DMS114 treated with DMSO at 0.1 percent for 48 hours (cell line): ENCODE results near the gene MSI2.

Source experiments
- DNase-seq: peaks from one replicate; lab custom pipeline; 2025; ENCODE audit not compliant: unreplicated experiment; lab: John Stamatoyannopoulos, UW

The MSI2 gene

DNA sequence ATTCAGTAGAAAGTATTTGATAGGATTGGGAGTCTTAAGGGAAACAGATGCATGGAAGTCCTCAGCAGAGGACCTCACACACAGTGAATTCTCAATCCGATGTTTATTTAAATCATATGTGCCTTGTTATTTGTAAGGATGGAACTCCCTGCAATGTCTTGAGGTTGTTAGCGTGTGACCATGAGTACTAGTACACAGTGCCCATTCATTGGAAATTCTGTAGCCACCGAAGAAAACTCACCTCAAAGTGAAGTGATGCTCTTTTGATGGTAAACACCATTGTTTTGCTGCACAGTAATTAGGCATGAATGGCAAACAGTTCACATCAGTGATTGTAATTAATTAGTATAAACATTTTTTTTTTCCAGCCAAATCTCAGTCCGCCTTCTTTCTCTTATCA, 173.6 kb downstream of the MSI2 start:
- no peak for DNase-seq

DNA sequence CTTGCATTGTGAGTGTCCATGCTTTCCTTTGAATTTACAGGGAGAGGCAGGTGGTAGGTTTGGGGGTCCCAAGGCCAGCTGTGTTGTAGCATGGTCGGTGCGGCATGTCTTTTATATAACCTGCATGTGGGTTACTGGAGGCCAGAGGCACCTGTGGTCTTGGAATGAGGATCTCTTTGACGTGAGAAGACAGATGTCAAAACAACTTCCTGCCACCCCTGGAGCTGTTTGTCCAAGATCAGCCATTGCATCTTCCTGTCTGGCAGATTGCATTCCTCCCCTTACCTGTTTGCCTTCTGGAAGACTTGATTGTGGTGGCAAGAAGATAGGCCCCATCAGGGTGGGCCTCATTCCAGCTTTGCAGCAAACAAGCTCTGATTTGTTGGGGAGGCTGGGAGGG, 175.1 kb downstream of the MSI2 start:
- DNase-seq: no peak

DNA sequence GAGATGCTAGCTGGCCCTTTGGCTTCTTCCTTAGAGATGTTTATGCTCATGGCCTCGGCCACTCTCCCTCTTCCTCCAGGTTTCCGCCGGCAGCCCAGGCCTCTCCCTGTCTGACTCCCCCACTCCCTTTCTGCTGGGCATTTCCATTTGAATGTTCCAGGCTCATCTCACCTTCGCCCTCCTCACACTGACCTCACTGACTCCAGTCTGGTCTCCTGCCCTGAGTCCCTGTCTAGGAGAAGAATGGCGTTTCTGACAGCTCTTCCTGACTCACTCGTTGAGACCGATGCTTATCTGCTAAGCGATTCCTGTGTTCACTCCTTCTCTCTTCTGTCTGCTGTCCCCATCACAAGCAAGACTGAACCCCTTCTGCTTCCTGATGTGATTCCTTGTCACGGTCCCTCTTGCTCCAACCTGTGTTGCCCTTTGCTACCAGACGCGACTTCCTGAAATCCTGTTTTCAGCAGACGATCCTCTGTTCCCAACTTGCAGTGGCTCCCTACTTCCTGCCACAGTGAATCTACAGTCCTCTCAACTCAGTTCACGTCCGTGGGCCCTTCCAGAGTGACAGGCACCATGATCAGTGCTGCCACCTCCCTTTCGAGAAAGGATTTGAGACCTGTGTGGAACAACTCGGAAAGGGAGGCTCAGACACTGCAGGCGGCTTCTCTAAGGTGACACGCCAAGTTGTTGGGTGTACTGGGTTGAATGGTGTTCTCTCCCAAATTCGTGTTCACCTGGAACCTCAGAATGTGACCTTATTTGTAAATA, 176.4 kb downstream of the MSI2 start:
- no peak for DNase-seq

DNA sequence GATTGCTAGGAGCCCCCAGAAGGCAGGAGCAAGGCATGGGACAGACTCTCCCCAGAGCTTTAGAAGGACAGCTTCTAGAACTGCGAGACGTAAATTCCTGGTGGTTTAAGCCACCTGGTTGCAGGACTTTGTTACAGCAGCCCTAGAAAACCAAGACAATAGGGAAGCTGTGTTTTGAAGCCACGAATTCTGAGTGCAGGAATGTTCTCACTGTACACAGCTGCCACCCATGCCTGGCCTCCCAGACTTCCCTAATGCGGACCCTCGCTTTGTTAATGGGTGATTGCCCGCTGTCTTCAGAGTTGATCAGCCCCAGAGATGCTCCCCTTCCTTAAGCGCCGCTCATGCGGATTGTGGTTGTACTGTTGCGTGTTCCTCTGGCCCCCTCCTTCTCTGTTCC, 177.1 kb downstream of the MSI2 start:
- DNase-seq: no peak

DNA sequence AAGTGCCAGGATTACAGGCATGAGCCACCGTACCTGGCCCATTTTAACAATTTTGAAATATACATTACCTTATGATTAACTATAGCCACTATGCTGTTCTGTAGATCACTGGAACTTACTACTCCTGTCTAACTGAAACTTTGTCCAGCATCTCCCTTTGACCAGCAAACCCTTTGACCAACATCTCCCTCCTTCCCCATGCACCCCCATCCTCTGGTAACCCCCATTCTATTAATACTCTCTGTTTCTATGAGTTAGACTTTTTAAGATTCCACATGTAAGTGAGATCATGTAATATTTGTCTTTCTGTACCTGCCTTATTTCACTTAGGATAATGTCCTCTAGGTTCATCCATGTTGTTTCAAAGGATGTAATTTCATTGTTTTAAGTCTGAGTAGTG, 178.0 kb downstream of the MSI2 start:
- DNase-seq: no peak

DNA sequence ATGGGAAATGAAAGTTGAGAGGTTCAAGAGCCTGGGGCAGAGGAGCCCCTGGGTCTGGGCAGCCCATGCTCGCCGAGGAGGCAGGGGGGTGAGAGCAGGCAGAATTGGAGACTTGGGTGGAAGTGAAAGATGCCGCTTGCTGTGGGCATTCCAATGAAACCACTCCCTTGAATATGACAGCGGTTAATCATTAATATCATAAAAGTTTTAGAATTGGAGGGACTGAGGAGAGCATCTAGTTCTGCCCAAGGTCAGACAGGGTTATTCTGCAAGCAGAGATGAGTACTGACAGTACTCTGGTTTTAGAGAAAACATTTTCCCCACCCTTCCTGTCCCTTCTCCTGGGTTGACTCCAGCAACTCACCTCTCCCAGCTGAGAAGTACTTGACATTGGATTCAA, 180.2 kb downstream of the MSI2 start:
- DNase-seq: no peak

DNA sequence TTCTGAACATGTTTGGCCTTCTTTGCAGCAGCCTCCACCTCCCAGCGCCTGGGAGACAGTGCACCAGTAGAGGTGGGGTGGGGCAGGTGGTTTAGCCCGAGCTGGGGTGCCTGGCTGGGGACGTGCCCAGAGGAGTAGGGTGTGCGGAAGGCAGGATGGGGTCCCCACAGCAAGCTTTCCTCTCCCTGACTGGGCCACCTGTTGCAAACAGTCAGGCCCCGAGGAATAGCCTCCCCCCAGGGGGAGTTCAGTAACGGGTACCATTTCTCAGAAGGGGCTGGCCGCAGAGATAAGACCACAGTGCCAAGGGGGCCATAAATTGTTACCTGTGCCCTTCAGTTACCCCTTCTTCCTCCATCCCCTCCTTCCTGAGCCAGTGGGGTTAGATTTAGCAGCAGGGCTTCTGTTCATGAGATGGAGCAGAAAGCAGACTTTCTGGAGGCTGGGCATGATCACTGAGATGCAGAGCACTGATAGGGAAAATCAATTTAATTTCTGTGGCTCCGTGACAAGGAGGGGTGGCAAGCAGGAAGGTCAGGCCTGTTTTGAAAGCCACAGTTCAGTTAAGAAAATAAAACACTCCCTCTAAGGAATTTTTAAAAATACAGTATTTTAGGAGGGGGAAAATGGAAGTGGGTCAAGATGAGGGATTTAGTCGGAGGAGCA, 181.9 kb downstream of the MSI2 start:
- DNase-seq: no peak

DNA sequence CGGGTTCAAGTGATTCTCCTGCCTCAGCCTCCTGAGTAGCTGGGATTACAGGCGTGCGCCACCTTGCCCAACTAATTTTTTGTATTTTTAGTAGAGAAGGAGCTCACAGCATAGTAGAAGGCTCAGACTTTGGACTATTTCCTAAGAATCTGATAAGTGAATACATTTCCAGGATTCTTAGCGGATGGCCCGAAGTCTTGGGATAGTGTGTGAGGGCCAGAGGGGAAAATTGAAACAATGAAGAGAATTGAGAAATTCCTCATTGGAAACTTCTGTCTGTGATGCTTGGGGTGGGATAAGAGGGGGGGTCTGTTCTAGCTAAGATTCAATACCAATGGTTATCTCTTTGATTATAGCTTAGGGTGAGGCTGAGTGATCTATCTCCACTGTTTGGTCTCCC, 183.3 kb downstream of the MSI2 start:
- DNase-seq: no peak

DNA sequence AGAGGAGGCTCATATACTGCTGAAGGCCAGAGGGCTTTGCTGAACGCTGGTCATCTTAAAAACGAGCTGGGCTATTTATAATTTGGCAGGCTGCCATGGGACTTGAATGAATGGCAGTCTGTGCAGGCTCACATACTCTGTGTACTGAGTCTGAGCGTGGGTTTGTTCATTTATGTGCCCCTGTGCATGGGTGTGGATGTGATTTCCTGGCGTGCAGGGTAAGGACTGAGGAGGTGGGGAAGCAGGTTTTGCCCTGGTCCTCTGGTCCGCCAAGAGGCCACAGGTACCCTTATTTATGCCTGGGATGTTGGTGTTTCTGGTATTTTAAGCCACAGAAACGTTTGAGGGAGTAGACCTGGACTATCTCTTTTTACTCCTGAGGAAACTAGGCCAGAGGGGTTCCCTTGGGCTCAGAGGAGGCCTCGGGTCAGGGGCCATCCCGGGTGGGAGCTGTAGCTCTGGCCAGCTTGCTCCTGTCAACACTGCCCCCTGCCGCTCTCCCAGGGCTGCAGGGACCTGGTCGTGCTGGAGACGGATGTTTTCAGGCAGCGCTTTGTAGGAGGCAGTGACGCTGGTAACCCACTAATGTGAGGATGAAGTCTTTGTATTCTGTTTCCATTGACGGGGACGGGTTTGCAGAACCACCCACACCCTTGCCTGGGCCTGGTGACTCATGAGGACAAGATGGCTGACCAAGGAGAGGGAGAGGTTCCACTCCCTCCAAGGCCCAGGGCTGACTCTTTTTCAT, 184.4 kb downstream of the MSI2 start:
- DNase-seq: no peak

DNA sequence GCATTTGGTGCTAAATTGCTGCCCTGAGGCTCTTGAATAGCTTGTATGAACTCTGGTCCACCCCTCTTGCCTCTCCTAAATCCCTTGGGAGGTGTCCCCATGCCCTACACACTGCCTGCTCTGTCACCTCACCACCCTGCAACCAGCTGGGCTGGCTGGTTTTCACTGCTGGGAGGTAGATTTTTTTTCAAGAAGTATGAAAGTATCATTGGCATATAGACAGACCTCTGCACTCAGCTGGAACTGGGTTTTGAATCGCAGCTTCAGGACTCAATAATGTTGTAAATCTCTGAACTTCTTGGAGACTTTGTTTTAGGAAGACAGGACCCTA, 184.9 kb downstream of the MSI2 start:
- DNase-seq: no peak

DNA sequence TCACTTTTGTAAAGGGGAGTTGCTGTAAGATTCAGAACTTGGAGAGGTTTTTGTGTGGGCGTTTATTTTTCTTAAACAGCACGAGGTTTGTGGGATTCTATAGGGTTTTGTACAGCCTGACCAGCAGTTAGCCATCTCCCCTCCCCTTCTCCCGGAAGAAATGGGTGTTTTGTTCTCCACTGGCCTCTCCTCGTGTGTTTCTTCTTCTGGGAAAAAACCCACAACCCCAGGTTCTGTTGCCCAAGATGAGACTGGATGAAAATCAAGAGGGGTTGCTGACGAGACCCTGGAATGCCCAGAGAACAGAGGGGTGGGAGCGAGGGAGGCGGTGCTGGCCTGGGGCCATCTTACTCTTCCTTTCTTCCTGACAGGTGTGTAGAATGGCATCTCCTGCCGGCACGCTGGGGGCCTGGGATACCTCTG, 186.1 kb downstream of the MSI2 start:
- no peak for DNase-seq

DNA sequence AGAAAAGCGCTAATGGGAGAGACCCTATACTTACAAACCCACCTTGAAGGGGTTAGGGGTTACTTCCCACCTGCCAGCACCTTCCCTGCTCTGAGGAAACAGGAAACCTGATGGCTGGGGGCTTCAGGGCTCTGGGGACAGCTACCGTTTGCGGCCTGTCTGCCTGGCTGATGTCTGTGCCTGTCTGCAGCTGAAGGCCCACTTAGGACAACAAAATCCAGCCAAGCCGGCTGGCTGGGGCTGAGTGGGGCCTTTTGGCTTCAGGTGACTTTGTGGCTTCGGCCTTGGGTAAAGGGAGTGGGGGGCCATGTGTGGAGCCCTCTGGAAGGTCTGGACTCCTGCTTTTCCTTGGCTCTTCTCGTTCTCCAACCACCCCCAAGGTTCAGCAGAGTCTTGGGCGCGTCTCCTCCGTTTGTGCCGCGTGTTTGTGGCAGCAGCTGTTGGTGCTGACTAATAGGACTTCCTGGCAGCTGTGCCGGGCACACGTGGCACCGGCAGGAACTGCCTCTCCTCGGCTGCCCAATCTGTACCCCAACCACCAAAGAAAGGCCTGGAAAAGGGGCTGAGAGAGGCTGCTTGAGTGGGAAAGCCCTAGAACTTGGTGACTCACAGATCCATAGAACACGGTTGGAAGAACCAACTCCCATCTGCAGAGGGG, 186.7 kb downstream of the MSI2 start:
- DNase-seq: no peak

DNA sequence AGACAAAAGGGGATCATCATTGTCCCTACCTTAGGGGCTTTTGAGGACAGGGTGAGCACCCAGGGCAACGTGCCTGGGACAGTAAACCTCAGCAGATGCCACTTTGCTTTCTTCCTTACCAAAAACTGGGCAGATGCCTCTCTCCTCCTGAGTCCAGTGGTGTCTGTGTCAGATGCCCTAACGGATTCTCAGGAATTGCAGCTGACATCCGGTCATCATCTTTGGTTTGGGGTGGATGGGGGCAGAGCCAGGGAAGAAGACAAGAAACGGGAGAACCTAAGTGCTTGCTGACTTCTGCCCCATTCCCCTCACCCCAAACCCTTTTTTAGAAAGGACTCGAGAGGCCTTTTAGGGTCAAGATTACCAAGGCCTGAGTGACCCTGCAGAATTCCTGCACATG, 187.5 kb downstream of the MSI2 start:
- DNase-seq: no peak

DNA sequence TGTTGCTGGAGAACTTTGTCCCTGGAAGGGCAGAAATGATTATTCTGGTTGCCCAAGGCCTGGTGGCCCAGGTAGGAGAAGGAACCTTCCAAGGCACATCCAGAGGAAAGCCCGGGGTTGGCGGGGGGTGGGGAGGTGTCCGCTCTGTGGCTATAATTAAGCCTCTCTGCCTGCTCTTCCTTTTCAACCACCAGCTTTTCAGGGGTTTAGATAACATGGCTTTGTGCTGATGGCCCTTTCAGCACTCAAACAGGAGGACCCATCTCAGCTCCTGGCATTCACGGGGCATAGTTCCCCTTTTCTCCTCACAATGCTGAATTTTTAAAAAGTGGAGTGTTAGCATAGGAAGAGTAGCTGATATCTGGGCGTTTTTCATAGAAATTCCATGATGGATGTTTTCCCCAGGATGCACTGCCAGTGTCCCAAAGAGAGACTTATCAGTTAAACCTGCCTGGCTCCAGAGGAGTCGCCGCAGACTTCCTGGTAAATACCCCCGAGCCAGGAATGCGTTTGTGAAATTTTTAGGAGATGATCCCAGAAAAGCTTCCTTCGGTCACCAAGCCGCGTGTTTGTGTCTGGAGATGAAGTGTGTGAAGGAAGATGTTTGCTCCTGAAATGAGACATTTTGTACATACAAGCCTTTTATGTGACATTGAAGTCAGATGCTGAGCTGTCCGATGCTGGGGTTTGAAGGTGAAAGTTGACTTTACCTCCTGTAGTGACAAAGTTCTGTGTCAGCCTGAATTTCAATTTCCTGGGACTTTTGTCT, 188.5 kb downstream of the MSI2 start:
- DNase-seq: no peak

DNA sequence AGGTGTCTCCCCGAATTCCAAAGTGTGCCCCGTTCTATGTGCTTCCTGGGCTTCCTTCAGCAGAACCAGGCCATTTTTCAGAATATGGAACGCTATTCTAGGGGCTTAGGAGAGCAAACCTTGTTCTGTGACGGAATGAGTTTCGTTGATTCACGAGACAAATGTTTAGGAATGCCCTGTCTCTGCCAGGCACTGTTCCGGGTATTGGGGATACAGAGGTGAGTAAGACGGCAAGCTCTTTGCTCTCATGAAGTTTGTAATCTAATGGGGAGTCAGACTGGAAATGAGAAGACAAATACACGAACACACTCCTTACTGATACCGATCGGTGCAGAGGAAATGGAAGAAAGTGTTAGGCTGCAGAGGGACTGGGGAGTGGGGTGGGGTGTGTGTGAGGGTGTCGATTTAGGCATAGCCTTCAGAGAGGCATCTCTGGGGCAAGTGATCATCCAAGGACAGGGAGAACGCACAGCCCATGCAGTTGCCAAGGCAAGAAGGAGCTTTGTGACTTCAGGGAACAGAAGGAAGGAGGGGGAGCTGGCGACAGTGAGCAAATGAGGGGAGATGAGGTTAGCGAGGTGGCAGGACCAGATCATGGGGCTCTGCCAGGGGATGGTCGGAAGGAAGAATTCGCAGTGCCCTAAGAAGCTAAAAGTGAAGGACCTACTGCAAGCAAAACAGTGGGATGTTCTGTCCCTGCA, 189.6 kb downstream of the MSI2 start:
- DNase-seq: no peak

DNA sequence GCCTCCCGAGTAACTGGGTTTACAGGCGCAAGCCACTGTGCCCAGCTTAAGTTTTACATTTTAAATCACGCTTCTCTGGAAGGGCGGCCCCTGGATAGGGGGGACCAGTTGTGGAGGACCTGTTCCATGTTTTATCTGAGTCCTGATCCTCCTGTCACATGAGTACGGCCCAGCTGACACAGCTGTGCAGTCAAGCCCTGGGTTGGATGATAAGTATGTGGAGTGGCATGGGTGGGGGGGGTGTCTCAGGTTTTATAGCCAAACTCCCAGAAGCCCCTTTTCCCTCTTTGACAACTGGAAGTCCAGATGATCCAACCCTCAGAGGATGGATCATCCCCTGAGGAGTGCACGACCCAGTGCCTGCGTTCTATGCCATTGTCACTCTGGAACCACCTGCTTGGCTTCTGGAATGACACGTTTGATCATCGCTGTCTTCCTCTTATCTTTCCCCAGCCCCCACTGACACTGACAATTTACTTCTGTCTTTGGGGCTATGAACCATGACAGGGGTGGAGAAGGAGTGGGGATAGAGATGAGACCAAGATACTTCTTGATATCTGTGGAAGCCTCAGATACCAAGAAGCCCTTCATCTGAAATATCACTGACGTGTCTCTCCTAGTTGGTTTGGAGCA, 191.2 kb downstream of the MSI2 start:
- no peak for DNase-seq

DNA sequence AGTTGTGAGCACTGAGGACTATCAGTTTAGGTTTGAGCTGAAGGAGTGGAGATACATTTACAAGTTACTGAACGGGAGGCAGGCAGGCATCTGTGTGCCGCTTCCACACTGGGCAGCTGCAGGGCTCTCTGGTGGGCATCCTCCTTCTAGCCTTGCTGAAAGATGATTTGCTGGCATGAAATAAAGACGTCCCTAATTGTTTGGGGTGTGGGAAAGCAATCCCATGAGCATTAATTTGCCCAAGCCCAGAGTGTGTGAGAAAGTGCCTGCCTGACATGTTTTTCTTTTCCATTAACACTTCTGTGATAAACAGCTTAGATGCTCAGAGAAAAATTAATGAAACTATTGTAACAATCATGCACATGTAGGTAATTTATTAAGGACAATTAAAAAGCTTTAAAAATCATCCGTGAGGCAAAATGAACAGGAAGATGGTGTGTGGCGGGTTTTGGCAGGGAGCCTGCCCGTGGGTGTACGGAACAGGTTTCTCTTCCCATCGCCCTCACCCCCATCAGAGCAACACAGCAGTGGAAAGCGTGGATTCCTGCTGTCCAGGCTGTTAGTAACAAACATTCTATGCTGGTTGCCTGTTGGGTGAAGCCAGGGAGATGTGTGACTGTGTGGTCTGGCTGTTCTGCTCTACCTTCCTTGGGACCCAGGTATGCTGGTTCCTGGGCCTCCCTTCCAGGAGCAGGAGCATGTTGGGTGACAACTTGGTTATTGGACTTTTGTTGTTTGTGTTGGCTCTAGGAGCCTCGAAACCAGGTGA, 191.9 kb downstream of the MSI2 start:
- DNase-seq: no peak

DNA sequence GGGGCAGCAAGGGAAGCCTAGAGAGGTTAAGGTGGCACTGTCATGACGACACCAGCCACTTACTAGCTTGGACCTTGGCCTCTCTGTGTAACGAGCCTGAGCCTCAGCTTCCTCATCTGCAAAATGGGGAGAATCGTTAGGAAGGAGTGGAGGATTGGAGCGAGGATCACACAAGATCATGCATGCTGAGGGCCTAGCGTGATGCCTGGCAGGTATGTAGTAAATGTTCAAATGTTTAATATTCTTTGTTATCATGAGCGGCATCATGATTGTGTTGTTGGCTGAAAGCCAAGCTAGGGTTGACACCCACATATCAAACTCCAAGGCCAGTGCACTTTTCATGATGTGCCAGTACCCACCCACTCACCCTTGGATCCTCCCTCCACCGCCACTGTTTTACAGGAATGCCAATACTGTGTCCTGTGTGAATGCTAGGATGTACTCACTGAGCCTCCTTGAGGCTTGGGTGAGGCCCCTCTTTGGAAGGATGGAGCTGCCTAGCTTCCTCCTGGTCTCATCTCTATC, 192.5 kb downstream of the MSI2 start:
- DNase-seq: no peak

DNA sequence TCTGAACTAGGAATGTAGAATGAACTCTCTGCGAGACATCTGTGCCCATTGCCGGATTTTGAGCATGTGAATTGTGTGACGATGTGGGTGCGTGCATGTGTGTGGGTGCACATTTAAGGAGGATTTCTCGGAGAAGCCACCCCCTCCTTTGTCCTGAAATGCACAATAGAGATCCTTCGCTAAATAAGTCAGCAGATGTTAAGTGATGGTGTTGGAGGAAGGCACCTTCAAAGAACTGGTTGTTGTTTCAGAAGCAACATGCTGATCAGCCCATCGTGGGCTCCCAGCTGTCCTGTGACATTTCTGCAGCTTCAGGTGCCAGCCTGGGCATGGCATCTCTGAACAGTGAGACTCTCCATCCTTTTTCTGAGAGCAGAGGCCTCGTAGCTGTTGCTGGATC, 194.9 kb downstream of the MSI2 start:
- DNase-seq: no peak
